ENCODE measurements around the gene SPON1. TPM values are rescaled to one million over a fixed set of nuclear protein-coding genes. Genes with fewer than 3 reads are reported as not detected.

SPON1 gene
- total RNA-seq, 1 experiment from 2014 or later = 0.20 TPM

GRCh38 chr11:14079797-14080196 lies 117.3 kb downstream of the SPON1 start:
- no CpG with 5 or more reads among the region's 4 CpGs for WGBS (ENCODE audit: extremely low coverage, insufficient read length, low lambda C conversion rate)
- Histone ChIP-seq H2AK5ac (ENCODE audit: insufficient read length, low read length) (no peak overlapping the region), H3K56ac (ENCODE audit: insufficient read length, low read depth, low read length) (no peak overlapping the region), H3K23me2 (ENCODE audit: insufficient read length, low read depth, low read length, poor library complexity, severe bottlenecking) (no peaks in the 10 kb centered on the region), H3K23ac (ENCODE audit: insufficient read length, low read depth, low read length) (no peak overlapping the region), H4K5ac (ENCODE audit: insufficient read length, low read depth, low read length) (no peak overlapping the region), H3K9me3 (ENCODE audit: control insufficient read depth, low read depth, low read length) (no peaks in the 10 kb centered on the region), H4K91ac (ENCODE audit: insufficient read length, low read depth, low read length) (no peak overlapping the region), H2BK20ac (ENCODE audit: low read depth, low read length, poor library complexity, severe bottlenecking) (no peak overlapping the region), H3T11ph (ENCODE audit: low read length) (no peak overlapping the region), H3K14ac (ENCODE audit: insufficient read depth, low read length) (no peak overlapping the region), H3K4ac (ENCODE audit: low read depth, low read length) (no peak overlapping the region), H3K18ac (ENCODE audit: insufficient read length, low read depth, low read length) (no peak overlapping the region), H3K4me1 (ENCODE audit: insufficient read depth, low read length) (peaks cover 2% of the 10 kb centered on the region; the same call in 1 of the 2 replicates), H2BK120ac (ENCODE audit: low read depth, low read length, poor library complexity, severe bottlenecking) (no peak overlapping the region), H3K4me2 (ENCODE audit: insufficient read depth, insufficient read length, low read length) (no peak overlapping the region), H3K27ac (ENCODE audit: insufficient read length, low read depth, low read length) (no peak overlapping the region), H2BK5ac (ENCODE audit: insufficient read length, low read length) (no peak overlapping the region), H2AFZ (ENCODE audit: low read length) (no peak overlapping the region), H3K79me2 (ENCODE audit: insufficient read depth, low read length) (no peaks in the 10 kb centered on the region), H3K9ac (ENCODE audit: extremely low read depth, insufficient read length, low read length) (no peak overlapping the region), H3K79me1 (ENCODE audit: insufficient read depth, low read depth, low read length, poor library complexity, severe bottlenecking) (no peaks in the 10 kb centered on the region), H3K27me3 (ENCODE audit: insufficient read depth, low read length) (no peaks in the 10 kb centered on the region), H4K20me1 (ENCODE audit: control insufficient read depth, insufficient read depth, insufficient read length) (no peaks in the 10 kb centered on the region), H2BK12ac (ENCODE audit: insufficient read length, low read depth, low read length) (no peak overlapping the region), H2BK15ac (ENCODE audit: low read depth, low read length) (no peak overlapping the region), H4K8ac (replicated peaks; ENCODE audit: insufficient read length, low read depth, low read length) (no peak overlapping the region)
- H3K4me1 Mint-ChIP-seq = peaks cover 12 to 13% of the 10 kb centered on the region in 2 experiments
- no peaks in the 10 kb centered on the region for H3K36me3 Mint-ChIP-seq (ENCODE audit: insufficient read depth in 1 of 3, low read depth in 3 of 3)
- no peak overlapping the region for H3K27ac Mint-ChIP-seq
- no peak for DNase-seq
- no peaks in the 10 kb centered on the region; the same call in 1 of the 2 replicates for H3K27me3 Mint-ChIP-seq (ENCODE audit: low read depth)
- peaks cover 0 to 2% of the 10 kb centered on the region in 2 experiments; a peak in 3 of 5 replicates for H3K9me3 Mint-ChIP-seq
- no peak for TF ChIP-seq CTCF (conservative IDR thresholded peaks at IDR 0.05)
- H3K4me3 Mint-ChIP-seq = no peak overlapping the region

Data from H9 (cell line).